Measurements from ENCODE around the gene TMEM51.

TMEM51 gene

DNA sequence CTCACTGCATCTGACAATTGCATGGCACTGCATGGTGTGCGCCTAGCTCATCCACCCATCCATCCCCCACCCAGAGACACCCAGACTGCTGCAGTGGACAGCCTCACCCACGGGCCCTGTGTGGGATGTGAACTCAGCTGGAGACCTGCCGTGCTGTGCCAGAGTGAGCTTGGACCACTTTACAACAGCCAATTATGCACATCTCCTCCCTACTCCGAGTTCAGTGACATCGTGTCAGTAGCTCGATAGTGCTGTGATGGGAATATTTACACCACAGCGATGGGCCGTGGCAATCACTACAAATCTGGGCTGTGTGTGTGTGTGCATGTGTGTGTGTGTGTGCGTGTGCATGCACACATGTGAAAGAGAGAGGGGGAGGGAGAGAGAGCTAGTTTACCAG is 42.5 kb downstream of the TMEM51 start:
- no peak for DNase-seq (ENCODE audit: low read depth)

DNA sequence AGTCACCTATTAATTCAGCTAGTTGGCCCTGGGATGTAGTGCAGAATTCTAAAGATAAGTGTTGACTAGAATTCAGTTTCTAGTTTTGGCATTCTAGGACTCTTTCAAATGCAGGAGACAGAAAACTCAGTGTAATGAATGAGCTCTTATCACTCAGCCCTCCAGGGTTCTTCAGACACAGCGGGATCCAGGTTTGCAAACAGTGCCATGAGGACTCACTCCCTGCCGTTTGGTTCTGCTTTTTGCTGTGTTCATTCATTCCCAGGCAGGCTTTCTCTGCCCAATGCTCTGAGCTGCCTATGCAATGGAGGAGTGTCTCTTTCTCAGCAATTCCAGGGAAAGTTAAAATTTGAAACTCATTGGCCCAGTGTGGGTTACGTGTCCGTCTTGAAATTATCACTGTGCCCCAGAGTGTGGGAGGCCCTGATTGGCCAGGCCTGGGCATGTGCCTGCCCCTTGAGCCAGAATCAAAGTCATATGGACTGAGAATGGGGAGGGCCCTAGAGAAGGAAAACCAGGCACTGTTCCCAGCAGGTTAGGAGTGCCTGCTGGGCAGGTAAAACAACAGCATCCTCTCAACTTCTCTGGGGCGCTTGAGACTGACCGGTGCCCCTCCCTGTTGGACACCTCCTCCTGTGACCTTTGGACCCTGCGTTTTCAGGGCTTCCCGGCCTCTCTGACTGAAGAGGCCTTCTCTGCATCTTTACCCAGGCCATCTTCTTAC is 43.4 kb downstream of the TMEM51 start:
- no peak for DNase-seq (ENCODE audit: low read depth)

DNA sequence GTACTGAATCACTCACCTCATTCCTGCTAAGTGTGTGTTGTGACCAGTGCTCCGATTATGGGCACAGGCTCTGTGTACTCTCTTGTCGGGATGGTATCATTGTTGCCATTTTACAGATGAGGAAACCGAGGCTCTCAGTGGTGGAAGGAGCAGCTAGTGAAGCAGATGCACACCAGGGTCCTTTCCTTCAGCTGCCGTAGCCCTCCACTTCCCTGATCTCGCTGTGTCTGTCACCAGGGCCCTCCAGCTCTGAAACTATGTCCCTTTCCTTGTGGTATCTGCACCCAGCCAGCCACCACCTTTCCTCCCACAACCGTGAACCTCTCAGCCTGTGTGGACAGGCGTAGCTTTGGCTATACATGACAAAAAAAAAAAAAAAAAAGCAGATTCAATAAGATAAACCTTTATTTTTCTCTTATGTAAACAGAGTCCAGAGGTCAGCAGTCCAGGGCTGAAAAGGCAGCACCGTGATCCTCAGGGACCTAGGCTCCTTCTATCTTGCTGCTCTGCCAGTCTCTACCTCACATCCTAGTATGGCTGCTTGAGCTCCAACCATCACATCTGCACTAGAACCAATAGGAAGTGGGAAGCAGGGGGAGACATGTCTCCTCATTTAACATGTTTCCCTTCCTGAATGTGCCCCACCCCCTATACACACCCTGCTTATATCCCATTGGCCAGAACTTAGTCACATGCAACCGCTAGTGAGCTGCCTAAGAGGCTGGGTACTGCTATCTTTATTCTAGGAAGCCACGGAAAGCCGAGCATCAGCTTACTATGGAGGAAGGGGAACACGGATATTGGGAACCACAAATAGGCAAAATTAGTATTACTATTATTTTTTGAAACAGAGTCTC is 44.3 kb downstream of the TMEM51 start:
- DNase-seq (ENCODE audit: low read depth), result no peak

DNA sequence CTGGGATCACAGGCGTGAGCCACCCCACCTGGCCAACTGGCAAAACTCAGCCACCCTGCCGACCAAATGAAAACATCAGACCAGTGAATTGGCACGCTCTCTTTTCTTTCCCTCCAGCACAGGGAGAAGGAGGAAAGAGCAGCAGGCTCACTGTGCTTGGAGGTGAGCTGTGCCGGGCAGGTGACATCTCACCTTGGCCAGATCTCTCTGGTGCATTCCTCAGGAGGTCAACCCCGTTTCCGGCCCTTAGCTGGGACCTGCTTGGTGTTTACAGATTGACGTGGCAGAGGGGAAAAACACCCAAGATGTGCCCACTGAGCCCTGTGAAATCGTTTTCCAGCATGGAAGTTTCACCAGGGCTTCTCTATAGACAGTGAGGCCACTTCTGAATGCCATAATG is 45.1 kb downstream of the TMEM51 start:
- DNase-seq (ENCODE audit: low read depth), result no peak

DNA sequence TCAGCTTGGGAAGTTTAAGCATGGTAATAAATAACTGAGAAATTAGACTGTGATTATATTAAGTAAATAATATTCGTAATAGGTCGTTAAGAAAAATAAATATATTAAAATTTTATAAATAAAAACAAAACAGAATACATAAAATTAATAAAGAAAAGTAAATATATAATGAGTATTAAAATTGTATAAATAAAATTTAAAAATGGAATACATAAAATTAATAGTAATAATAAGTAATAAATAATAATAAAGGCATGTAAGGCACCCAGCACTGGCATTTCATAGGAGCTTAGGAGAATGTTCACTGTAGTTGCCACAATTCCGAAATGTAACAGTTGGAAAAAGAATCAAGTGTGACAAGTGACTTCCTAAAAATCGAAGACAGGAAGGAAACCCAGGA is 47.7 kb downstream of the TMEM51 start:
- DNase-seq (ENCODE audit: low read depth), result no peak

DNA sequence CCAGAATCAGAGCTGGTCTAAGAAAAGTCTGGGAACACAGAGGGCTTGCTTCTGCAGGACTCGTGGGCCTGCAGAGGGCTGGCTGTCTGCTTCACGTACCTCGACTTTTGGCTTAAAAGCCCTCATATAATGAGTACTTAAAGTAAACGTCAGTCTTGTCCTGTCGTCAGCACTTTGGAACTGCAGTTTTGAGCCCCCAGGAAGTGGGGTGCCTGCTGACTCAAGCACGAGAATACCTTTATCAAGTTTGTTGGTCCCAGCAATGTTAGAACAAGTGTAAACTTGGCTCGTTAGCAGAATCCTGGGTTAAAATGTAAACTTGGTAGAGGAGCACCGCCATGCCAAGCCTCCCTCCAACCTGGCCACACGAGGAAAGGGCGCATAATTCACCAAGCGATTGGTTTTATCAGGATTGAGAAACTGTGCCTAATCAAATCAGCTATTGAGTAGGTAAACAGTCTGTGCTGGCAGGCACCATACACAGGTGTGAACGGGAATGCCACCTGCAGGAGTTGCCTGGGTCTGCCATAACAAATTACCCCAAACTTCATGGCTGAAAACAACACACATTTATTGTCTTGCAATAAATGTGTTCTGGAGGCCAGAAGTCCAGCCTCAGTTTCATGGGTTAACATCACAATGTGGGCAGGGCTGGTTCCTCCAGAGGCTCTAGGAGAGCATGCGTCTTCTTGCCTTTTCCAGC is 48.5 kb downstream of the TMEM51 start:
- no peak for DNase-seq (ENCODE audit: low read depth)

DNA sequence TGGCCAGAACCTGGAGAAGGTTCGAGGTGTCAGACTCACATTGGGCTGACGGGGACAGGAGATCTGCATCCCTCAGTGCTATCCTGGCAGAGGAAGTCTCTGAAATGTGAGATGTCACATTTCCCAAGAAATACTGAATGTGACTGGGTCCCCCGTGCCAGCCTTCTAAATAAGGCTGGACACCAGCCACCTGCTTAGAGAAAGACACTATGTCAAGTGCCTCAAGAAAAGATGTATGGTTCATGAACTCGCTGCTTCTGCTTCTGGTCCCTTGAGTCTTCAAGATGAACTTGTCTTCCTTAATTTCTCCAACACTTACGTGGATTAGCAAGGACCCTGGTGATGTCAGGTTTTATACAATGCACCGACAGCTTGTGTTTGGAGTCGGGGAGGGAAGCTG is 51.4 kb downstream of the TMEM51 start:
- no peak for DNase-seq (ENCODE audit: low read depth)

DNA sequence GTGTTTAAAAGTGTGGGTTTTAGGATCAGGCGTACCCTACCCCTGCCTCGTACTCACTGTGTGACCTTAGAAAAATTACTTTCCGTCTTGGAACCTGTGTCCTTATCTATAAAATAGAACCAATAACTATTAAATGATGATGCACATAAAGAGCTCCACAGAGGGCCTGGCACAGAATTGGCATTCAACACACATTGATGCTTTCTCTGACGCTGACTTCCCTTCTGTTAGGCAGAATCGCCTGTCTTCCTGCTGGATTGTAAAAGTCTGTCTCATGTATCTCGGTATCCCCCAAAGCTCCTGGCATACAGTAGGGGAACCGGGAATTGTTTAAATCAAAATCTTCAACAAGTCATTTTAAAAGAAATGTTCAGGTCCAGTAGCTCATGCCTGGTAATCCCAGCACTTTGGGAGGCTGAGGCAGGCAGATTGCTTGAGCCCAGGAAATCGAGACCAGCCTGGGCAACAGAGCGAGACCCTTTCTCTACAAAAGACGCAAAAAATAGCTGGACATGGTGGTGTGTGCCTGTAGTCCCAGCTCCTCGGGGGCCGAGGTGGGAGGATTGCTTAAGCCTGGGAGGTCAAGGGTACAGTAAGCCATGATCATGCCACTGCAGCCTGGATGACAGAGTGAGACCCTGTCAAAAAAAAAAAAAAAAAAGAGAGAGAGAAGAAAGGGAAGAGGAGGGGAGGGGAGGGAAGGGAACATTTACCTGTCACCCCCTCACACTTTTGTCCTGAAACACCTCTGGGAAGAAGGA is 52.2 kb downstream of the TMEM51 start:
- DNase-seq (ENCODE audit: low read depth), result no peak

DNA sequence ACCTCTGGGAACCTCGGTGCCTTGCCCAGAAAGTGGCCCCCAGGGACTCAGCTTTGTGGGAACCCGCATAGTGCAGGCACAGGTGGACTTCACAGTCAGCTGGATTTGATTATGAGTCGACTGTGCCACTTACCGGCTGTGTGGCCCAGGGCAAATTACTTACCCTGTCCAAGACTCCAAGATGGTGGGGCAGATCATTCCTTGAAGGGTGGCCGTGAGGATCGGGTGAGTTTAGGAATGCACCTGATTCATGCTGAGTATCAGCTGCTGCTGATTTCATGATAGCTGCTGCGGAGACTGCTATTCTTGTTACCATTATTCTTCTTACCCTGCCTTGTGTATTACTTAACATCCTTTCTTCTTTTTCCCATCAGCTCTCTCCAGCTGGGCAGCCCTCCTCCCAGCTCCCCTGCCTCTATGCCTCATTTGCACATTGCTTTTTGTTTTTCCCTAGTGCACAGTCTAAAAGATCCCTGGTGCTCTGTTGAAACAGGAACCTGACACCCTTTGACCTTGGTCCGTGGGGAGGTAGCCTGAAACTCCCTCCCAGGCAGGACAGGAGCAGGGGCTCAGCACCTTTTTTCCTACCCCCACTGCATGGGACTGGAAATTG is 53.0 kb downstream of the TMEM51 start:
- no peak for DNase-seq (ENCODE audit: low read depth)

DNA sequence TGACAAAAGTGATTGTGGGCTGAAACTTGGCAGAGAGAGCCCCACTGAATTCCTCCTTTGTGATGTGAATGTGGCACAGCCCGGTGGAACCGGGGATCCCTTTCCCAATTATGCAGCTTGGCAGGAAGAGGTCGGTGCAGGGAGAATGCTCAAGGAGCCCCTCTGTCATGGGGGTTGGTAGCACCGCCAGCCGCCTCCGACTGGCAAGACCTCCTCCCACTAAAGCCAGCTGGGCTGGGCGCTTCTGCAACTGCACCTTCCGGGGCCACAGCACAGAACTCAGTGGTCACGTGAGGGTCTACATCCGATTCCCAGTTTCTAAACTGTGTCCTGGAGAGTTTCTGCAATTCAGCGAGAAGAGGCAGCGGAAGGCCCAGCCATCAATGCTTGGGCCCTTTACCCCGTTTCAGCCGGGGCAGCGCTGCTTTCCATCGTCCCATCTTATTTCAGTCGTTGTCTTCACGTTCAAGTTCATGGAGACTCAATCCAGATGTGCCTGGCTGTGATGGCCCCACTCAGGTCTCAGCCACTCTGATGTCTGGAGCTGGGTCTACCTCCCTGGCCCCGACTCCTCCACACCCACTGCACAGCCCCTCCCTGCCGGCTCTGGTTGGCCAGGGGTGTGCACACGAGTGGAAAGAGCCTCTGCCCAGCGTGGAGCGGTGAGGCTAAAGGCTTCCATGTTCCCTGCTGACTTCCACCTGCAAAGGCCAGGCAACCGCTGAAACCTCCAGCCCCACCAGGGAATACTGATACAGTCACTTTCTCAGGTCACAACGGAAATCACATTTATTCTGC is 53.7 kb downstream of the TMEM51 start:
- no peak for DNase-seq (ENCODE audit: low read depth)

DNA sequence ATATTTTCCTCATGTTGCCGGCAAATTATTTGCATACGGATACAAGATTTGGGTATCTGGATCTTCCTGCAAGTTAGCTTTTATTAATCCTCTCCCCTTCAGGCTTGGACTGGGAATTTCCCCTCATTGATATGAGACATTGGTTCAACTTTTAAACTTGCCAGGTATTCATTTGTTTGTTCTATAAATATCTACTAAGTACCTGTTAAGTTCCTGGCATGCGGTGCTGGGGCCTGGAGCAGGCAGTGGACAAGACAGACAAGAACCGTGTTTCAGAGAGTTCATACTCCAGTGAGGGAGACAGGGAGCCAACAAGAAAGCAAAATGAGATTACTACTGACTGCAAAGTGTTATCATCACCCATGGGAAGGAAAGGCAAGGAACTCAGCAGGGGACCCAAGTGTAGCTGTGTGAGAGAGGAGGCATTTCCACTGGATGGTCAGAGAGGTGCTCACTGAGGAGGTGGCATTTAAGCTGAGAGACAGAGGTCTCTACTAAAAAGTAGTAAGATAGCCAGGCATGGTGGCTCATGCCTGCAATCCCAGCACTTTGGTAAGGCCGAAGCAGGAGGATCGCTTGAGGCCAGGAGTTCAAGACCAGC is 54.4 kb downstream of the TMEM51 start:
- DNase-seq (ENCODE audit: low read depth), result no peak

DNA sequence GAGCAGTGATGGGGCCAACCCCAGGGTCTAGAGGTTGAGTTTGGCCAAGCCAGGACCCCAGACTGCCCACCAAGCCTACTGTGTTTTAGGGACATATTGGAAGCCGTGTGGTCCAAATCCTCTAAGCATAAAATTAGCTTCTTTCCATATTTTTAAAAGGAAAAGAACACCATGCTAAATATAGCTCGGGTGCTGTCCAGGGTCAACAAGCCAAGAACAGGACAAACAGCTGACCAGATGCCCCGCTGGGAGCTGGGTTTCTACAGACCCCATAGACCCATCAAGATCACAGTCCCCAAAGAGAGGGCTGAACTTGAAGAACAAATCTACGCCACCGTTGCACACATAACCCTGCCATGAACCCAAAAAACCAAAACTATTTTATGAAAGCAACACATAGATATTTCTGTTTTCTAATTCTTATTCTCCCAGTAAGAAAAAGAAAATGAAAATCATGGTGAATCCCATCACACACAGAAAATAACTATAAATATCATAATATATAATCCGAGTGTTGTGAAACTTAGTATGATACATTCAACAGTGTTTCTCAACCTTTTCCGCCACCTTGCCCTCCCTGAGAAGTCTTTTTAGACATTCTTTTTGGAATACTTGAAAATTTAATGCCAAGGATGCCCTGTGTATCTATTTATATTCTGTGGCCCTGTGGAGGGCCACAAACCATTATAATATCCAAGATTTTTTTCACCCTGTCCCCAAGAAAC is 57.3 kb downstream of the TMEM51 start:
- DNase-seq (ENCODE audit: low read depth), result no peak

DNA sequence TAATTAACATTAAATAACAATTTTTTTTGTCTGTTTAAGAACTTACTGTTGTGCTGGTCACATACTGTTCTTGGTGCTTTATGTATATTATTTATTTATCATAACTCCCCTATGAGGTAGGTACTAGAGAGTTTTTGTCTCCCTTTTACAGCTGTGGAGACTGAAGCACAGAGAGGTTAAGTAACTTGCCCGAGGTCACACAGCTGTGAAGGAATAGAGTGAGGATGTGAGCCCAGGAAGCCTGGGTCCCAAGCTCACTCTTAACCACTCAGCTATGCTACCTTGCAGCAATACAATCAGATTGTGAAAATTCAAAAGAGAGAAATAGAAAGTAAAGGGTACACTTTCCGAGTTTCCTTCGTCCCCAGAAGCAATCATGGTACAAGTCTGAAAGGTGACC is 57.9 kb downstream of the TMEM51 start:
- no peak for DNase-seq (ENCODE audit: low read depth)

DNA sequence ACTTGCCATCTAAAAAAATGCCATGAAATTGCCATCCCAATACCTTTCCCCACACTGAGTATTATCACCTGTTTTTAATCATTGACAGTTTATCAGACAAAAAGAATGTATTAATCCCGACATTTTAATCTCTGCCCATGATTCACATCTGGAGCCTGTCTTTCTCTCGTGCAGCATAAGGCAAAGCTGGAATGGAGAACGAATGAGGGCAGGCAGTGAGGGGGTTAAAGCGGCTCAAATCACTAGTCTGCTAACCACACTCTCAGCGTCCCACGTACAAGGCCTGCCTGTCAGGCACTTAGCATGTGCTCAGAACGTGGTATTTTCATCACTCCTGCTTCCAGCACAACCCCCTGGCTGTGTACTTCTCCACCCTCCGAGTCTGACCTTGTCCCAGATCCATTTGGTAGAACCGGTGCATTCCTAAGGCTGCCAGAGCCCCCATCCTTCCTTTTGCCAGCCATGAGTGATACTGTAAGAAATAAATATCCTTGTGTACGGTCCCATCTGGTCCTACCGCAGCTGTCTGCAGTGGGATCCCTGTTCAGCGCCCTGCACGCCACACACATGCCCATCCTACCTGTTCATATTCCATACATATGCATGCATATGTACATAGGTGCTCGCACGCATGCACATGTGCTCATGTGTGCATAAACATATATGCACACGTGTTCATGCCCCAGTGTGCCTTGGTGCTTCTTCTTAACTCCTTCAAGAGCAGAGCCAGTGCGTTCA is 58.8 kb downstream of the TMEM51 start:
- no peak for DNase-seq (ENCODE audit: low read depth)

DNA sequence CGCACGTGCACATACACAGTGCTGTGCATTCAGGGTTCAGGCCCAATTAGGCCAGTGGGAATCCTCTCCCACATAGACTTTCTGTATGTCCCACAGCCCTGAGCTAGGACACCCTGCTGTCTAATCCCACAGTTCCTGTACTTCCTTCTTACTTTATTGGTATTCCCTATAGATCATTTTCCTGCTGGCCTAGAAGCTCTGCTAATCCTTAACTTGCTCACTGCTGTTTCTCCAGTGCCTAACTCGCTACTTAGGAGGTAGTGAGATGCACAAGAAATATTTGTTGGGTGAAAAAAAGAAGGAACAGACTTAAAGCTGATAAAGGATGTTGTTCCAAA is 59.4 kb downstream of the TMEM51 start:
- no peak for DNase-seq (ENCODE audit: low read depth)

DNA sequence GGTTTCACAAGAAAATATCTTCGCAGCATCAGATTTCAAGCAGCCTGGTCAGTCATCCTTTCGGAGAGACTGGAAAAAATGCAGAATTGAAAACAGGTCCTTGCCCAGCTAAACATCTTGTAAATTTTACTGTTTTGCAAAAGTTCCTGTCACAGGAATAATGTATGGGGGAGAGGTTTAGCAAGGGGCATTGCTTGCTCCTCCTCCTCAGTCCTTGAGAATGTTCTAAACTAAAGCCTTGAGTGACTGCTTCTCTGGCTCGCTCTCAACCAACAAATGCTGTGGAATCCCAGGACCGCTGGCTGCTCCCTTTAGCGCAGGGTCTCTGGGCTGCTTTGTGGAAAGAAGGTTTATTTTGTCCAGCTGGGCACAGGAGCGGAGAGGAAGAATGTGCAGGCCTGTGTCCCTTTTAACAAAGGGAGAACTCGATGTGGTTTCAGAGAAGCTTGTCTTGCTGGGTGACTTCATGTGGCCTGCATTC is 59.8 kb downstream of the TMEM51 start:
- DNase-seq (ENCODE audit: low read depth), result no peak

DNA sequence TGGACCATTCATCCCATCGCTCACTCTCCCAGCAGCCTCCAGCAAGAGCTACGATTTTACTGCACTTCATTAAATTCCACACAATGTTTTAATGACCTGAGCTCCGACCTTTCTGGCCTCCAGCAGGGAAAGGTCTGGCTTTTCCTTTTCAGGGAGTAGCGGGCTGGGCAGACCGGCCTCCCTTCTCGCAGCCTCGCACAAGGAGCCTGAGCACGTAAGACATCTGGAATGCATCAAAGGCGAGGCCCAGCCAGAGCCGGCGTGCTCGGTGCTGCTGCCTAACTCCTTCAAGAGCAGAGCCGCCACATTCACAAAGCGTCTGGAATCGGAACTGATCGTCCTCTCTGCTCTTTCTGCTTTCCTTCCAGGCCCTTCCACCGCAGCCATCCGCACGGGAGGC is 61.0 kb downstream of the TMEM51 start:
- no peak for DNase-seq (ENCODE audit: low read depth)

DNA sequence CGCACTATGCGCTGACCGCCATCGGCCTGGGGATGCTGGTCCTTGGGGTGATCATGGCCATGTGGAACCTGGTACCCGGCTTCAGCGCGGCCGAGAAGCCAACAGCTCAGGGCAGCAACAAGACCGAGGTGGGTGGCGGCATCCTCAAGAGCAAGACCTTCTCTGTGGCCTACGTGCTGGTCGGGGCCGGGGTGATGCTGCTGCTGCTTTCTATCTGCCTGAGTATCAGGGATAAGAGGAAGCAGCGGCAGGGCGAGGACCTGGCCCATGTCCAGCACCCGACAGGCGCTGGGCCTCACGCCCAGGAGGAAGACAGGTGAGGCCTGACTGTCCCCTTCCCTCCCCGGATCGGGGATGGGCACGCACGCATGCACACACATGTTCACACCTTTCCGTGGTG is 61.6 kb downstream of the TMEM51 start:
- DNase-seq (ENCODE audit: low read depth), result no peak

DNA sequence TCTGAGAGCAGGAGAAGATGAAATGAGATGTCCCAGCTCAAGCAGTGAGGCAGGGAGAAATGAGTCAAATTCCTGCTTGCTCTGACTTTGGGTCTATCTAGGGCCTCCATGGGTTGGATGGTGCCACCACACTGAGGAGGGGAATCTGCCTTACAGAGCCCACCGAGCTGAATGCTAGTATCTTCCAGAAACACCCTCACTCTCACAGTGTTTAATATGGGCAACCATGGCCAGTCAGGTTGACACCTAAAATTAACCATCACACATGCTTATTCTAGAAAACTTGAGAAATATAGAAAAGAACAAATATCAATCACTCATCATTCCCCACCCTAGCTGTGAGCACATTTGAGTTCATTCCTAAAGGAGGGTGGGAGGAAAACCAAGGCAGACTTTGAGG is 64.1 kb downstream of the TMEM51 start:
- DNase-seq (ENCODE audit: low read depth), result no peak
